HUES64 (cell line): Measurements from ENCODE around the gene ATXN7L3.

Experiments used
- H3K27ac ChIP-seq: 2 replicates; pipeline ENCODE4 v1.7.0; 2013; ENCODE audit warnings: low read depth, low read length, inconsistent platforms
- H3K27me3 ChIP-seq: 2 replicates; pipeline ENCODE4 v1.6.1; 2013; ENCODE audit warnings: mild to moderate bottlenecking, low read length; ENCODE audit not compliant: insufficient read depth
- H3K36me3 ChIP-seq: 2 replicates; pipeline ENCODE4 v1.6.1; 2013; ENCODE audit warnings: mild to moderate bottlenecking, low read length; ENCODE audit not compliant: insufficient read depth
- H3K4me1 ChIP-seq: 2 replicates; pipeline ENCODE4 v1.6.1; 2013; ENCODE audit warnings: mild to moderate bottlenecking, low read length, moderate library complexity; ENCODE audit not compliant: insufficient read depth
- H3K4me3 ChIP-seq: 2 replicates; pipeline ENCODE4 v1.5.1; 2013; ENCODE audit warnings: mild to moderate bottlenecking, low read length, moderate library complexity
- H3K9ac ChIP-seq: 2 replicates; pipeline ENCODE4 v1.6.1; 2013; ENCODE audit warnings: mild to moderate bottlenecking, low read depth, low read length
- H3K9me3 ChIP-seq: 2 replicates; pipeline ENCODE4 v1.6.1; 2013; ENCODE audit warnings: low read depth, low read length; ENCODE audit not compliant: insufficient read depth
- WGBS: fragments of 150-250, 120-280 bp; methylation state at CpG from one replicate; pipeline ENCODE4 v1.1.7; 2013; ENCODE audit warnings: missing lambda C conversion rate; 5-methylcytosine and 5-hydroxymethylcytosine counted together

Gene ATXN7L3

DNA sequence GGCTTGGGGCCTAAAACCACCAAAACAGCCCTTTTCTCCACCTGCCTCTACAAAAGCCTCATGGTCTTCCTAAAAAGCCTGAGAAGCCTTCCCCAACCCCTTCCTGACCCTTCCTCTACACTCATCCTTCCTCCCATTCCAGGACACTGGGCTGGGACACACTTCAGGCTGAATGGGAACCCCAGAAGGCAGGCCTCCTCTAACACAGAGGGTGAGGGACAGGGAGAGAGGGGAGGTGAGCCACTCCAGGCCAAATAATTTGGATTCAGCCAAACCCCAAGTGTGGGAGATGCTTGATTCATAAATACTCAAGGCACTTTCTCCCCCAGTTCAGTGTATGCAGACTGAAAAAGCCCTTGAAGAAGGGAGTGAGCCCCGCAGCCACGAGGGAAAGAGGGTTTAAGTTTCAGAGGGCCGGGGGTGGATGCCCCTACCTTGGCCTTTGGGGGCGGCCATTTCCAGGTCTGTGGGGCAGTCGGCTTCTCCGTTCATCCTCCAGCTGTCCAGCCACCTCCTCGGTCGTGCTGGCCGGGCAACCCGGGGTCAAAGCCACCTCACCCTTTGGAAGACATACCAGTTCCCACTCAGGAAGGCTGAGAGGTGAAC is 18.2 kb upstream of the ATXN7L3 start:
- Histone ChIP-seq H3K4me3 (peak overlapping the region; percentile 82), H3K9me3 (no peaks in the 10 kb centered on the region), H3K27me3 (no peaks in the 10 kb centered on the region; the same call in 1 of the 2 replicates), H3K36me3 (peaks cover 44% of the 10 kb centered on the region), H3K4me1 (peaks cover 9% of the 10 kb centered on the region), H3K9ac (peak overlapping the region; percentile 85), H3K27ac (peak overlapping the region; percentile 97)
- WGBS: 20% methylated on average over 10 of the region's 10 CpGs

GRCh38 chr17:44216694-44217093 is 17.0 kb upstream of the ATXN7L3 start:
- Histone ChIP-seq H3K27ac (no peak overlapping the region), H3K4me3 (no peak overlapping the region), H3K9ac (no peak overlapping the region), H3K36me3 (peaks cover 49% of the 10 kb centered on the region), H3K9me3 (no peaks in the 10 kb centered on the region), H3K27me3 (no peaks in the 10 kb centered on the region), H3K4me1 (peaks cover 5% of the 10 kb centered on the region; the same call in 1 of the 2 replicates)
- WGBS: 91% methylated on average over 5 of the region's 5 CpGs

DNA sequence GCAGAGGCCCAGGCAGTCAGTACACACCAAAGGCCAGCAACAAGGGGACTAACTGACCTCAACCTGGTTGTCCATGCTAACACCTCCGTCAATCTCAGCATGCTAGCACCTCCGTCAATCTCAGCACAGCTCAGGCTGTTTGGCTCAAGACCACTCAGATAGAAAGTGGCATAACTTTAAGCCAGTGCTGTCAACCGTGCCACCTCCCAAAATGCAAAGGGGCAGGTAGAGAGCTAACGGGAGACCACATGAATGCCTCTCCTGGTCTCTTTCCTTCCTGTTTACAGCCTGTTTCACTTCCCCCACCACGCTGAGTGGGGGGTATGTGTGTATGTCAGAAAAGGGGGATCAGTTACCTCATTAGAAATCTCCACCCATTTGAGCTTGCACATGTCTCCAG is 16.5 kb upstream of the ATXN7L3 start:
- Histone ChIP-seq H3K27ac (no peak overlapping the region), H3K9ac (no peak overlapping the region), H3K36me3 (peaks cover 54% of the 10 kb centered on the region), H3K4me3 (no peak overlapping the region), H3K4me1 (peaks cover 5% of the 10 kb centered on the region; the same call in 1 of the 2 replicates), H3K27me3 (no peaks in the 10 kb centered on the region), H3K9me3 (no peaks in the 10 kb centered on the region)
- WGBS: 90% methylated on average over 4 of the region's 5 CpGs

- no peak overlapping the region for H3K27ac ChIP-seq
- no peak overlapping the region for H3K4me3 ChIP-seq
- WGBS: 93% methylated on average over 6 of the region's 6 CpGs
- no peaks in the 10 kb centered on the region for H3K27me3 ChIP-seq
- peaks cover 5% of the 10 kb centered on the region; the same call in 1 of the 2 replicates for H3K4me1 ChIP-seq
- H3K36me3 ChIP-seq: peaks cover 61% of the 10 kb centered on the region
- H3K9me3 ChIP-seq: no peaks in the 10 kb centered on the region
- H3K9ac ChIP-seq: no peak overlapping the region
These were observed 15.2 kb upstream of the ATXN7L3 start for GRCh38 chr17:44214896-44215295.

DNA sequence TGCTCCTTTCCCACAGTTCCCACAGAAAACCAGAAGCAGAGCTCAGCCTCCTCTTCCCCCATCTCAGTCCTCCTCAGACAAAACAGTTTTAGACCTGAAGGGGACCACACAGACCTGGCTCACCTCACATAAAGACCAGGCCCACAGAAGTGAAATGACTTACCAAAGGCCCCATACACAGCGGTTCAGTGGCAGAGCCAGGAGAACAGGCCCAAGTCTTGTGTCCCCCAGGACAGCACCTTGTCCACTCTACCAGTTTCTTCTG is 14.5 kb upstream of the ATXN7L3 start:
- H3K9me3 ChIP-seq: no peaks in the 10 kb centered on the region
- H3K4me3 ChIP-seq: no peak overlapping the region
- no peaks in the 10 kb centered on the region for H3K27me3 ChIP-seq
- H3K9ac ChIP-seq: no peak overlapping the region
- WGBS: 97% methylated on average over 1 of the region's 1 CpG
- no peak overlapping the region for H3K27ac ChIP-seq
- peaks cover 68% of the 10 kb centered on the region for H3K36me3 ChIP-seq
- H3K4me1 ChIP-seq: peaks cover 5% of the 10 kb centered on the region; the same call in 1 of the 2 replicates

GRCh38 chr17:44213403-44214229 is 13.9 kb upstream of the ATXN7L3 start:
- Histone ChIP-seq H3K27ac (no peak overlapping the region), H3K9ac (no peak overlapping the region), H3K4me3 (no peak overlapping the region), H3K27me3 (no peaks in the 10 kb centered on the region), H3K4me1 (peaks cover 5% of the 10 kb centered on the region; the same call in 1 of the 2 replicates), H3K36me3 (peaks cover 74% of the 10 kb centered on the region), H3K9me3 (no peaks in the 10 kb centered on the region)
- WGBS: 94% methylated on average over 15 of the region's 15 CpGs

GRCh38 chr17:44212507-44213402 is 13.1 kb upstream of the ATXN7L3 start:
- Histone ChIP-seq H3K4me3 (no peak overlapping the region), H3K36me3 (peaks cover 82% of the 10 kb centered on the region)

GRCh38 chr17:44211281-44212265 is 11.9 kb upstream of the ATXN7L3 start:
- no peak overlapping the region for H3K9ac ChIP-seq
- 94% methylated on average over 30 of the region's 30 CpGs for WGBS

More at GRCh38 chr17:44212507-44213402, 13.1 kb upstream of the ATXN7L3 start:
- Histone ChIP-seq H3K4me1 (peaks cover 3% of the 10 kb centered on the region; the same call in 1 of the 2 replicates), H3K27ac (no peak overlapping the region), H3K27me3 (no peaks in the 10 kb centered on the region), H3K9me3 (no peaks in the 10 kb centered on the region), H3K9ac (no peak overlapping the region)
- 93% methylated on average over 31 of the region's 31 CpGs for WGBS

GRCh38 chr17:44210342-44211192 is 10.9 kb upstream of the ATXN7L3 start:
- H3K27ac ChIP-seq: peak overlapping the region; percentile 63; the same call in 1 of the 2 replicates
- no peak overlapping the region for H3K9ac ChIP-seq
- no peaks in the 10 kb centered on the region for H3K9me3 ChIP-seq
- no peaks in the 10 kb centered on the region for H3K4me1 ChIP-seq
- WGBS: 46% methylated on average over 64 of the region's 64 CpGs
- H3K36me3 ChIP-seq: peaks cover 77% of the 10 kb centered on the region
- no peaks in the 10 kb centered on the region for H3K27me3 ChIP-seq
- H3K4me3 ChIP-seq: no peak overlapping the region

More at GRCh38 chr17:44211281-44212265, 11.9 kb upstream of the ATXN7L3 start:
- no peak overlapping the region for H3K4me3 ChIP-seq
- H3K36me3 ChIP-seq: peaks cover 87% of the 10 kb centered on the region
- no peaks in the 10 kb centered on the region for H3K4me1 ChIP-seq
- H3K9me3 ChIP-seq: no peaks in the 10 kb centered on the region
- H3K27me3 ChIP-seq: no peaks in the 10 kb centered on the region
- H3K27ac ChIP-seq: peak overlapping the region; percentile 63; the same call in 1 of the 2 replicates
